Panc1 (cell line): ENCODE measurements around the gene HEATR3.

Experiments used
- POLR2AphosphoS5 ChIP-seq: IDR thresholded peaks from 2 replicates; pipeline ENCODE4 v1.6.1; 2012; ENCODE audit warnings: mild to moderate bottlenecking, low read depth, low read length, moderate library complexity
- SIN3A ChIP-seq: IDR thresholded peaks from 2 replicates; pipeline ENCODE4 v1.6.1; 2012; ENCODE audit warnings: low read depth, mild to moderate bottlenecking, low read length, moderate library complexity, borderline replicate concordance; ENCODE audit not compliant: insufficient read depth
- TF ChIP-seq, protein P1 (sequence below): fragments of 450-650 bp; IDR thresholded peaks from 2 replicates; pipeline ENCODE4 v1.5.1; 2017; ENCODE audit warnings: mild to moderate bottlenecking

DNA sequence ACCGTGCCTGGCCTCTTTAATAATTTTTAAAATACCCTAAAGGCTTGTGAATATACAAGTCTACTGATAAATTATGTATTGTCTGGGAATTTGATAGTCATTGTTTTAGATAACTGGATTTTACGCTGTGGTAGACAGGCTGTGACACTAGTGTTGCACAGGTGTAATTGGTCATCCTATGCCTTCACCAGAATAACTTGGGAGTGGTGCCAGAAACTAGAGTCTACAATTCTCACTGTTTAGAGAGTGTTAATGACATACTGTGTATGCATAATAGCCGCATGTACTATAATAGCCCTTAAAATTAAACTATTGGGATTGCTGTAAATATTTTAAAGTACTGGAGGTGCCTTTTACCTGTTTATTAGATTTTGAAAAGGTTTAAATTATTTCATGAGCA, 29.3 kb upstream of the HEATR3 start:
- TF ChIP-seq, protein P1, sequence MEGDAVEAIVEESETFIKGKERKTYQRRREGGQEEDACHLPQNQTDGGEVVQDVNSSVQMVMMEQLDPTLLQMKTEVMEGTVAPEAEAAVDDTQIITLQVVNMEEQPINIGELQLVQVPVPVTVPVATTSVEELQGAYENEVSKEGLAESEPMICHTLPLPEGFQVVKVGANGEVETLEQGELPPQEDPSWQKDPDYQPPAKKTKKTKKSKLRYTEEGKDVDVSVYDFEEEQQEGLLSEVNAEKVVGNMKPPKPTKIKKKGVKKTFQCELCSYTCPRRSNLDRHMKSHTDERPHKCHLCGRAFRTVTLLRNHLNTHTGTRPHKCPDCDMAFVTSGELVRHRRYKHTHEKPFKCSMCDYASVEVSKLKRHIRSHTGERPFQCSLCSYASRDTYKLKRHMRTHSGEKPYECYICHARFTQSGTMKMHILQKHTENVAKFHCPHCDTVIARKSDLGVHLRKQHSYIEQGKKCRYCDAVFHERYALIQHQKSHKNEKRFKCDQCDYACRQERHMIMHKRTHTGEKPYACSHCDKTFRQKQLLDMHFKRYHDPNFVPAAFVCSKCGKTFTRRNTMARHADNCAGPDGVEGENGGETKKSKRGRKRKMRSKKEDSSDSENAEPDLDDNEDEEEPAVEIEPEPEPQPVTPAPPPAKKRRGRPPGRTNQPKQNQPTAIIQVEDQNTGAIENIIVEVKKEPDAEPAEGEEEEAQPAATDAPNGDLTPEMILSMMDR, result no peak
- TF ChIP-seq POLR2AphosphoS5 (no peak), SIN3A (no peak)
